ENCODE data around the gene ATP8B1.
"Not testable (repeated sequence)": the region's sequence is repeated elsewhere in the genome, so short reads cannot be mapped to it uniquely, and the experiment has no call there.

The ATP8B1 gene

GRCh38 chr18:57803103-57803969, at the start of gene ATP8B1:
Gene ATP8B1, minus strand, starts transcription at chr18:57803315. Its CDS starts 71,508 bp downstream, at chr18:57731807.
- no peak for FAIRE-seq

GRCh38 chr18:57850063-57850462, 46.9 kb upstream of the ATP8B1 start:
- FAIRE-seq: no peak

- not testable (repeated sequence) for FAIRE-seq
Observed at GRCh38 chr18:57848374-57848773, 45.3 kb upstream of the ATP8B1 start.

GRCh38 chr18:57847431-57847830, 44.3 kb upstream of the ATP8B1 start:
- FAIRE-seq: not testable (repeated sequence)

- FAIRE-seq: no peak
Observed at GRCh38 chr18:57846258-57846657, 43.1 kb upstream of the ATP8B1 start.

- FAIRE-seq: no peak
Observed at GRCh38 chr18:57845605-57846074, 42.5 kb upstream of the ATP8B1 start.

GRCh38 chr18:57844319-57844718, 41.2 kb upstream of the ATP8B1 start:
- FAIRE-seq: no peak

- no peak for FAIRE-seq
Observed at GRCh38 chr18:57843386-57843785, 40.3 kb upstream of the ATP8B1 start.

- FAIRE-seq: no peak
Observed at GRCh38 chr18:57841568-57841967, 38.5 kb upstream of the ATP8B1 start.

GRCh38 chr18:57839942-57840381, 36.8 kb upstream of the ATP8B1 start:
- no peak for FAIRE-seq

- FAIRE-seq: no peak
Observed at GRCh38 chr18:57837917-57838548, 34.9 kb upstream of the ATP8B1 start.

- no peak for FAIRE-seq
Observed at GRCh38 chr18:57836557-57836956, 33.4 kb upstream of the ATP8B1 start.

GRCh38 chr18:57835904-57836303, 32.8 kb upstream of the ATP8B1 start:
- FAIRE-seq: no peak

GRCh38 chr18:57834616-57835015, 31.5 kb upstream of the ATP8B1 start:
- no peak for FAIRE-seq

- no peak for FAIRE-seq
Observed at GRCh38 chr18:57833441-57834101, 30.5 kb upstream of the ATP8B1 start.

- no peak for FAIRE-seq
Observed at GRCh38 chr18:57832730-57833129, 29.6 kb upstream of the ATP8B1 start.

- FAIRE-seq: no peak
Observed at GRCh38 chr18:57831597-57832377, 28.7 kb upstream of the ATP8B1 start.

GRCh38 chr18:57827646-57828045, 24.5 kb upstream of the ATP8B1 start:
- FAIRE-seq: no peak

GRCh38 chr18:57826252-57826651, 23.1 kb upstream of the ATP8B1 start:
- FAIRE-seq: no peak

GRCh38 chr18:57820583-57820982, 17.5 kb upstream of the ATP8B1 start:
- not testable (repeated sequence) for FAIRE-seq

GRCh38 chr18:57819671-57820460, 16.8 kb upstream of the ATP8B1 start:
- FAIRE-seq: no peak

- no peak for FAIRE-seq
Observed at GRCh38 chr18:57819119-57819518, 16.0 kb upstream of the ATP8B1 start.

Data from A204.1 (cell line).